GM18909 (cell line): ENCODE measurements around the gene STAG1.
"Not testable (repeated sequence)": the region's sequence is repeated elsewhere in the genome, so short reads cannot be mapped to it uniquely, and the experiment has no call there.

Experiments
- ATAC-seq: cut with Tn5 transposase; IDR thresholded peaks from one replicate; pipeline ENCODE4 v1.9.1; 2021; ENCODE audit warnings: mild to moderate bottlenecking; ENCODE audit not compliant: unreplicated experiment, poor library complexity

Gene STAG1

GRCh38 chr3:136749602-136750001, 2.6 kb downstream of the STAG1 start:
- ATAC-seq: not testable (repeated sequence)

DNA sequence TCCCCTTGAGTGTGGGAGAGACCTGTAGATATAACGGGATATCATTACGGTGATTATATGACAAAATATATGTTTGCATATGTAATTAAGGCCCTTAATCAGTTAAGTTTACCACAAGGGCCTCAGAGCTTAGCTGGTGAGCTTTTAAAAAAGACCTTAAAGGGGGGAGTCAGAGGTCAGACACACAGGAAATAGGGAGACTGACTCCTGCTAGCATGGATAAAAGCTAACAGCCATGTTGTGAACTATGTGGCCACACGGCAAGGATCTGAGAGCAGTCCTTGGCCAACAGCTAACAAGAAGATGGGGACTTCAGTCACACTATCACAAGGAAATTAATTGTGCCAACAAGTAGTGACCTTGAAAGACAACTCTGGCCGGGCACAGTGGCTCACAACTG, 3.1 kb downstream of the STAG1 start:
- no peak for ATAC-seq

GRCh38 chr3:136745916-136746315, 6.3 kb downstream of the STAG1 start:
- no peak for ATAC-seq

DNA sequence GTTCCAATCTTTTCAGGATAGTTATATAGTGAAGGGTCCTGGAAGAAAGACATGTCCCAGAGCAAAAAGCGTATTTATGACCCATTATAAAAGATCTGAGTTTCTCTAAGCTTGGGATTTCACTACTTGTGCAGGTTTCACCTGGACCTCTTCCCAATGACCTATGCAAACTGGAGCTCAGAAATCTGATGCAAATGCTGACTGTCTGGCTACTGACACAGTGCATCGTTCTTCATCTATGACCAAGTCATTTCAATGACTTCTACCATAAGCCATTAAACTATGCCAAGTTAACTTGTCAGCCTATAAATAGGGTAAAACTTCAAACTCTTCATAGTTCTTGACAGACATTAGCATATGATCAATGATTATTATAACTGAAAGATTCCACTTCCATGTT, 11.1 kb downstream of the STAG1 start:
- no peak for ATAC-seq

DNA sequence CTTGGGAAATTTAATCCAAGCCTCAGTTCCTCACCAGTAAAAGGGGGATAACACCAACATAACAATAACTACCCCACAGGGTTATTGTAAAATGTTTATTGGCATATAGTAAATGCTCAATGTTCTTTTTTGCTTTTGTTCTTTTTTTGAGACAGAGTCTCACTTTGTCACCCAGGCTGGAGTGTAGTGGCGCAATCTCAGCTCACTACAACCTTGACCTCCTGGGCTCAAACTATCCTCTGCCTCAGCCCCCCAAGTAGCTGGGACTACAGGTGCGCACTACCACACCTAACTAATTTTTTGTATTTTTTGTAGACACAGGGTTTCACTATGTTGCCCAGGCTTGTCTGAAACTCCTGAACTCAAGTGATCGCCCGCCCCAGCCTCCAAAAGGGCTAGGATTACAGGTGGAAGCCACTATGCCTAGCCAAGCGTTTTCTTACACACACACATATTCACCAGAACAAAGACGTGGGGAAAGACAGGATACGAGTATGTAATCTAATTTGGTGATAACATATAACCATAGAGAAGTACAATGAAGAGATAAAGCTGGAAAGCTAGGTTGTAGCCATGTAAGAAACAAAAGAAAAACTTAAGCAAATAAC, 11.7 kb downstream of the STAG1 start:
- ATAC-seq: no peak

DNA sequence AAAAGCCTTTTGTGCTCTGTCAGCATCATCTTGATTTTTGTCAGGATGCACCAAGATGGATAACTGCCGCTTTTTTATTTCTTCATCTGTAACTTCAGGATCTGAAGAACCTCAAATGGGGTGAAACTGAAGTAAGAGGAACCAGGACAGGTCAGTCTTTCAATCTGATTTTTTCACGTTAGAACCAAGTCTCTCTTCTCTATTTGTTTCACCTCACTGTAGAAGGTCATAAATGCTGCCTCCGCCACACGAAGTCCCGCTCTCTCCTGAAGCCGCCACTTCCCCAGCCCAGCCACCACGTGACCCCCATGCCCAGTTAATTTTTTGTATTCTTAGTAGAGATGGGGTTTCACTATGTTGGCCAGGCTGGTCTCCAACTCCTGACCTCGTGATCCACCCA, 15.2 kb downstream of the STAG1 start:
- not testable (repeated sequence) for ATAC-seq

GRCh38 chr3:136735103-136735502, 17.1 kb downstream of the STAG1 start:
- ATAC-seq: no peak

GRCh38 chr3:136734382-136735070, 17.7 kb downstream of the STAG1 start:
- ATAC-seq: no peak

DNA sequence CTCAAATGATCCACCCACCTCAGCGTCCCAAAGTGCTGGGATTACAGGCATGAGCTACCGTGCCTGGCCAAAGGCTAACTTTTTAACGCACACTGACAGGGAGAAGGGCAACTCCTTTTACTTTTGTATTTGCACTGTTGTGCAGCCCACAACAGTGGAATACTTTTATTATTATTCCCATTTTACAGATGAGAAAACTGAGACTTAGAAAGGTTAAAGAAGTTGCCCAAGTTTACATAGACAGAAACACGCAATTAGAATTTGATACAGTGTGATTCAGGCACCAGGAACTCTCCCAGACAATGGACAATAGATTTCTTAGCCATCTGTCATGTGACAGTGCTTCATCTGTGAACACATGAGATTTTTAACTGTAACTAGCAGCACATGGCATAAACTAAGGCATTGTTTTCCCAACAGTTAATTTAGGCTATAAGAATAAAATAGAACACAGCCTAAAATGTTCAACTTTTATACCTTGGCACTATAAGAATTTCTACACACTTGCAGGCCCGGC, 18.8 kb downstream of the STAG1 start:
- no peak for ATAC-seq

- ATAC-seq: no peak
These were observed 20.8 kb downstream of the STAG1 start for GRCh38 chr3:136731274-136731884.

DNA sequence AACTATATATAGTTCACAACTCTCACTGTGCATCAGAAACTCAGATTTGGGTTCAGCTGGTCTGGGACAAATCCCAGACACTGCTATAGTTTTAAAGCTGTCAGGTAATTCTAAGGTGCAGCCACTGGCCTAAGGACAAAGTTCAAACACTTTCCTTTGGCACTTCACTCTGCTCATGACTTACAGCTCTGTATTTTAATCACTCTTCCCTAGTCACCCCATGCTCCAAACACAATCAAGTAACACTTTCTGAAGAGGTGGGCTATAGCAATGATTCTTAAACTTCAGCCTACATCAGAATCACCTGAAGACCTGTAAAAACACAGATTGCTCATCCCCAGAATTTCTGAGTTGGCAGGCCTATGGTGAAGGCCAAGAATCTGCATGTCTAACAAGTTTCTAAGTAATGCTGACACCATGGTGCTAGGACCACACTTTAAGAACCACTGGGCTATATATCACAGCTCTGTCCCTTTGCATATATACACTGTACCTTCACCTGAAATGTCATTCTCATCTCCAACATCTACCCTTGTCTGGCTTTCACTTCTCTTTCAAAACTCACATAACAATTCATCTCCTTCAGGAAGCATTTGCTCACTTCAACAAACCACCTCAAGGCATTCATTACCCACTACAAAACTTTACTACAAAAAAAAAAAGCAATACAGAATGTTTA, 21.4 kb downstream of the STAG1 start:
- peak; percentile 58 for ATAC-seq

DNA sequence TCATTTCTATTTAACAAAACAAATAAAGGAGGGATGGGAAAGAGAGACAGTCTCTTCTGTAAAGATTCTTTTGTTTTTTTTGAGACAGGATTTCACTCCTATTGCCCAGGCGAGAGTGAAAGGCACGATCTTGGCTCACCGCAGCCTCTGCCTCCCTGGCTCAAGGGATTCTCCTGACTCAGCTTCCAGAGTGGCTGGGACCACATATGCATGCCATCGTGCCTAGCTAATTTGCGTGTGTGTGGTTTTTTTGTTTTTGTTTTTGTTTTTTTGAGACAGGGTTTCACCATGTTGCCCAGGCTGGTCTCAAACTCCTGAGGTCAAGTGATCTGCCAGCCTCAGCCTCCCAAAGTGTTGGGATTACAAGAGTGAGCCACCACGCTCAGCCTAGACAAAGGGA, 23.3 kb downstream of the STAG1 start:
- ATAC-seq: peak; percentile 6

GRCh38 chr3:136728473-136728872, 23.7 kb downstream of the STAG1 start:
- peak; percentile 66 for ATAC-seq

DNA sequence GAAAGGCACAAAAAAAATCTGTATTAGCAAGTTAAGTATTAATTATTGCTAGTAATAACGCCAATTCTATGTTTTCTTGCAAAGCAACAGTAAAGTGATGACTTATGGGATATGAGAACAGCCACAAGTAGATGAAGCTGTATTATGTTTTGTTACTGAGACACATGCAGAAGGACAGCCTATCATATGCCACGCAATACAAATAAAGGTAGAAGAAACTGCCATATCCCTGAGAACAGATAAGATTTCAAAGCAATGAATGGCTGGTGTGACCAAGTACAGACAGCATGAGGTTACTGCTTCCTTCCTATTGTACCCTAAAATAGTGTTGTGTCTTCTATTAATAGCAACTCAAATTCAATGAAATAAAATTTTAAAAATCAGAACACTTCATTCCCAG, 26.7 kb downstream of the STAG1 start:
- no peak for ATAC-seq

DNA sequence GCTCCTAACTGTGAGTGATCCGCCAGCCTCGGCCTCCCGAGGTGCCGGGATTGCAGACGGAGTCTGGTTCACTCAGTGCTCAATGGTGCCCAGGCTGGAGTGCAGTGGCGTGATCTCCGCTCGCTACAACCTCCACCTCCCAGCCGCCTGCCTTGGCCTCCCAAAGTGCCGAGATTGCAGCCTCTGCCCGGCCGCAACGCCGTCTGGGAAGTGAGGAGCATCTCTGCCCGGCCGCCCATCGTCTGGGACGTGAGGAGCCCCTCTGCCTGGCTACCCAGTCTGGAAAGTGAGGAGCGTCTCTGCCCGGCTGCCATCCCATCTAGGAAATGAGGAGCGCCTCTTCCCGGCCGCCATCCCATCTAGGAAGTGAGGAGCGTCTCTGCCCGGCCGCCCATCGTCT, 29.3 kb downstream of the STAG1 start:
- not testable (repeated sequence) for ATAC-seq

DNA sequence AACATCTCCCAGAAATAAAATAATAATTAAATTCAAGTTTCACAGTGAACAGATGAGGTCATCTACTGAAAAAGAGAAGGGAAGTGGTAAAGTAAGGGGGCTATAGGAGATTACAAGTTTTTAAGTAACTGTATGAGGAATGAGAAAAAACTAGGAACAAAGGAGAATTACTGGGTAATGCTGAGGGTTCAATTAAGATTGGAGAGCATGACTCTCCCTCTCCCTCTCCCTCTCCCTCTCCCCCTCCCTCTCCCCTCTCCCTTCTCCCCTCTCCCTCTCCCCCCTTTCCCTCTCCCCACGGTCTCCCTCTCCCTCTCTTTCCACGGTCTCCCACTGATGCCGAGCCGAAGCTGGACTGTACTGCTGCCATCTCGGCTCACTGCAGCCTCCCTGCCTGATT, 29.8 kb downstream of the STAG1 start:
- not testable (repeated sequence) for ATAC-seq

DNA sequence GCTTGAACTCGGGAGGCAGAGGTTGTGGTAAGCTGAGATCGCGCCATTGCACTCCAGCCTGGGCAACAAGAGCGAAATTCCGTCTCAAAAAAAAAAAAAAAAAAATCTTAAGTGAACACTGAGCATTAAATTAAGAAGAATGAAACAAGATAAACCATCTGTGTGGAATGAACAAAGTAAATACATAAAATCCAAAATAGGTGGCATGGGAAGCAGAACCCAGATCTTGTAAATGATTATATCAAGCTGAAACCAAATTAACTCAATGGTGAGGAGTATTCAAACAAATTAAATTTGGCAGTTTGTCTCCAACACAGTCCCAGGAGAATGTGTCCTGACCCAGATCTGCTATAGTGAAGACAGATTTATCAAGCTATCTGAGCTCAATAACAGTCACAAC, 32.1 kb downstream of the STAG1 start:
- ATAC-seq: no peak

GRCh38 chr3:136716629-136717028, 35.5 kb downstream of the STAG1 start:
- no peak for ATAC-seq

DNA sequence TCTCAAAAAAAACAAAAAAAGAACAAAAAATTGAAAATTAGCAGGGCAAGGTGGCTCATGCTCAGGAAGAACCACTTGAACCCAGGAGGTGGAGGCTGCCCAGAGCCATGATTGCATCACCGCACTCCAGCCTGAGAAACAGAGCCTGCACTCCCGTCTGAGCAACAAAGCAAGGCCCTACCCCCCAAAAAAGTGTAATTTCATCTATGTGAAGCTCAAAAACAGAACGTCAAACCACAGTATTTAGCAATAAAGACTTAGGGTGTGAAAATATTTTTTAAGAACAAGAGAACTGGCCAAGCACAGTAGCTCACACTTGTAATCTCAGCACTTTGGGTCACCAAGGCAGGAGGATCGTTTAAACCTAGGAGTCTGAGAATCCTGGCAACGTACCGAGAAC, 38.2 kb downstream of the STAG1 start:
- ATAC-seq: no peak

DNA sequence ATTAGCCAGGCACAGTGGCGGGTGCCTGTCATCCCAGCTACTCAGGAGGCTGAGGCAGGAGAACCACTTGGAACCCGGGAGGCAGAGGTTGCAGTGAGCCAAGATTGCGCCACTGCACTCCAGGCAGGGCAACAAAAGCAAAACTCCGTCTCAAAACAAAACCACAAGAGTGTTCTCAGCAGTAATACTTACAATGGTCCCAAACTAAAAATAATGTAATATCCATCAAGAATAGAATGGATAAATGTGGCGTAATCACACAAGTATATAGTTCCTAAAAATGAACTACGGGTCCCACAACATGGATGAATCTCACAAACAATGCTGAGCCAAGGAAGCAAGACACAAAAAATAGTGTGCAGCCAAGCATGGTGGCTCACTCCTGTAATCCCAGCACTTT, 39.2 kb downstream of the STAG1 start:
- ATAC-seq: no peak

GRCh38 chr3:136711888-136712287, 40.3 kb downstream of the STAG1 start:
- ATAC-seq: not testable (repeated sequence)
